Pons (tissue), 1 donor: ENCODE measurements around the gene UBAP2L.
"Not testable (repeated sequence)": the region's sequence is repeated elsewhere in the genome, so short reads cannot be mapped to it uniquely, and the experiment has no call there.

Experiments used
- DNase-seq: peaks from one replicate; pipeline ENCODE4 v3.0.0-alpha.2; 2016; ENCODE audit warnings: low spot score

Gene UBAP2L

GRCh38 chr1:154313066-154313356 lies 92.3 kb downstream of the UBAP2L start:
- no peak for DNase-seq

DNA sequence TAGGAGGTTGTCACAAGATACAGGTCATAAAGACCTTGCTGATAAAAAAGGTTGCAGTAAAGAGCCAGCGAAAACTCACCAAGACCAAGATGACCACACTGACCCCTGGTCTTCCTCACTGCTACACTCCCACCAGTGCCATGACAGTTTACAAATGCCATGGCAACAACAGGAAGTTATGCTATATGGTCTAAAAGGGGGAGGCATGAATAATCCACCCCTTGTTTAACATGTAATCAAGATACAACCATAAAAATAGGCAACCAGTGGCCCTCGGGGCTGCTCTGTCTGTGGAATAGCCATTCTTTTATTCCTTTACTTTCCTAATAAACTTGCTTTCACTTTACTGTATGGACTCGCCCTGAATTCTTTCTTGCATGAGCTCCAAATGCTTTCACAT lies 93.5 kb downstream of the UBAP2L start:
- not testable (repeated sequence) for DNase-seq

DNA sequence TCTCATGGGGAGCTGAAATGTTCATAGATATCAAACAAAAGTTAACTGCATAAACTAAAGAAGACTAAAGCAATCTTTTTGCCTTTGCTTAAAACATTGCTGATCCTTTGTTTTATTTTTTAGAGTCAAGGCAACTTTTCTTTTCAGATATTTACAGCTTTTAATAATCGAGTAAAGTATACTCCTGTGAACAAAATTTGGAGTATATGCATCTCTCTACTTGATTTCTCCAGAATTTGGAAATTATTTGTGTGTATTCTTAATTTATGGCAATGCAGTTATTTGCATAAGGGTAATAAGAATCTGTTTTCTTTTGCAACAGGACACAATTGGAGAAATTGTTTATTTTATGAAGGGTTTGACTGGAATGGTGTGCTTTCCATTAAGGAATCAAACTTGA lies 95.9 kb downstream of the UBAP2L start:
- no peak for DNase-seq

- no peak for DNase-seq
These were observed 97.6 kb downstream of the UBAP2L start for GRCh38 chr1:154318386-154318785.
